Measurements from ENCODE around the gene SH3BP4.

- TF ChIP-seq CTCF (IDR thresholded peaks at IDR 0.05) (no peak), EZH2 (IDR thresholded peaks at IDR 0.05; ENCODE audit: borderline replicate concordance, insufficient read depth, low read depth, low read length, poor library complexity, severe bottlenecking) (no peak)
Observed at GRCh38 chr2:235054475-235054874, 102.7 kb downstream of the SH3BP4 start.
